CD14-positive monocyte (primary cell): Measurements from ENCODE around the gene KCTD16. TPM values are rescaled to one million over a fixed set of nuclear protein-coding genes. Genes with fewer than 3 reads are reported as not detected.

Source experiments
- DNase-seq, 3 donors: peaks; one replicate each; pipeline ENCODE4 v3.0.0-alpha.2; 2011 to 2022
- H2AFZ ChIP-seq: 2 replicates; pipeline ENCODE4 v1.6.0; 2012; ENCODE audit warnings: mild to moderate bottlenecking, low read depth, low read length, inconsistent platforms; ENCODE audit not compliant: insufficient read depth, poor library complexity, severe bottlenecking
- H3K27ac ChIP-seq, 2 donors: 1 replicate in 1 of 2; 2 replicates in 1 of 2; pipeline ENCODE4 v1.5.1; 2012 to 2013; ENCODE audit warnings: low read length in 2 of 2, control low read depth in 1 of 2, inconsistent platforms in 1 of 2, low read depth in 1 of 2, mild to moderate bottlenecking in 1 of 2
- H3K27me3 ChIP-seq, 2 donors: one replicate each; pipeline versions ENCODE4 v1.6.0 to v1.6.1; 2011 to 2013; ENCODE audit warnings: low read length in 2 of 2; ENCODE audit not compliant: control insufficient read depth in 2 of 2, insufficient read depth in 2 of 2
- H3K36me3 ChIP-seq, 2 donors: replicated peaks in 1 of 2; 1 replicate in 1 of 2; 2 replicates in 1 of 2; pipeline versions ENCODE4 v1.5.1 to v1.6.1; 2012 to 2013; ENCODE audit warnings: low read length in 2 of 2, control low read depth in 1 of 2, inconsistent platforms in 1 of 2, mild to moderate bottlenecking in 1 of 2; ENCODE audit not compliant: insufficient read depth in 2 of 2, control insufficient read depth in 1 of 2
- H3K4me1 ChIP-seq, 2 donors: 1 replicate in 1 of 2; 2 replicates in 1 of 2; pipeline versions ENCODE4 v1.5.1 to v1.6.1; 2012 to 2013; ENCODE audit warnings: low read length in 2 of 2, control low read depth in 1 of 2, inconsistent platforms in 1 of 2, mild to moderate bottlenecking in 1 of 2, moderate library complexity in 1 of 2; ENCODE audit not compliant: insufficient read depth in 2 of 2, control insufficient read depth in 1 of 2
- H3K4me2 ChIP-seq: replicated peaks from 2 replicates; pipeline ENCODE3; 2012; ENCODE audit warnings: low read length, moderate library complexity, mild to moderate bottlenecking; ENCODE audit not compliant: poor library complexity, severe bottlenecking; ENCODE audit errors: extremely low read depth
- H3K4me3 ChIP-seq, 3 experiments: fragments of 200-600 bp in 1 of 3; sonication (generic) in 1 of 3; replicated peaks in 1 of 3; 1 replicate in 2 of 3; 2 replicates in 1 of 3; pipeline ENCODE4 v1.5.1; 2011 to 2013; ENCODE audit warnings: low read length in 3 of 3, mild to moderate bottlenecking in 3 of 3, control low read depth in 2 of 3, low read depth in 2 of 3, inconsistent platforms in 1 of 3, moderate library complexity in 1 of 3
- H3K79me2 ChIP-seq: 2 replicates; pipeline ENCODE4 v1.6.0; 2012; ENCODE audit warnings: mild to moderate bottlenecking, control low read depth, inconsistent platforms, low read length, moderate library complexity; ENCODE audit not compliant: insufficient read depth
- H3K9ac ChIP-seq: 2 replicates; pipeline ENCODE4 v1.6.0; 2017; ENCODE audit warnings: low read length, mild to moderate bottlenecking; ENCODE audit not compliant: insufficient read depth, poor library complexity, severe bottlenecking
- H3K9me3 ChIP-seq, 2 donors: replicated peaks in 1 of 2; 1 replicate in 1 of 2; 2 replicates in 1 of 2; pipeline versions ENCODE4 v1.5.1 to v1.6.1; 2012 to 2013; ENCODE audit warnings: low read length in 2 of 2, control low read depth in 1 of 2; ENCODE audit not compliant: control insufficient read depth in 1 of 2, insufficient read depth in 1 of 2
- H4K20me1 ChIP-seq: 2 replicates; pipeline ENCODE4 v1.6.0; 2012; ENCODE audit warnings: mild to moderate bottlenecking, low read length, control low read depth, moderate library complexity; ENCODE audit not compliant: insufficient read depth
- H3K27ac Mint-ChIP-seq, 7 donors: one replicate each; pipeline ENCODE4 v1.8.0; 2020; ENCODE audit warnings: mild to moderate bottlenecking in 7 of 7, mixed read lengths in 7 of 7, moderate library complexity in 6 of 7, inconsistent platforms in 2 of 7
- H3K27me3 Mint-ChIP-seq, 3 donors: one replicate each; pipeline ENCODE4 v1.8.0; 2021 to 2022; ENCODE audit warnings: low read depth in 3 of 3, mild to moderate bottlenecking in 3 of 3, mixed read lengths in 3 of 3, moderate library complexity in 3 of 3, inconsistent platforms in 1 of 3
- H3K36me3 Mint-ChIP-seq, 2 donors: one replicate each; pipeline ENCODE4 v1.8.0; 2020; ENCODE audit warnings: mixed read lengths in 2 of 2, inconsistent platforms in 1 of 2, mild to moderate bottlenecking in 1 of 2
- H3K4me1 Mint-ChIP-seq: one replicate; pipeline ENCODE4 v1.8.0; 2020; ENCODE audit warnings: mild to moderate bottlenecking, mixed read lengths
- H3K4me3 Mint-ChIP-seq, 2 donors: one replicate each; pipeline ENCODE4 v1.8.0; 2020; ENCODE audit warnings: mild to moderate bottlenecking in 2 of 2, mixed read lengths in 2 of 2, moderate library complexity in 1 of 2
- H3K9me3 Mint-ChIP-seq, 7 donors: one replicate each; pipeline ENCODE4 v1.8.0; 2020 to 2022; ENCODE audit warnings: mixed read lengths in 7 of 7, mild to moderate bottlenecking in 6 of 7, moderate library complexity in 6 of 7, inconsistent platforms in 2 of 7
- CTCF ChIP-seq: fragments of 200-600 bp; IDR thresholded peaks from one replicate; pipeline ENCODE4 v1.8.0; 2022; ENCODE audit warnings: antibody characterized with exemption, mild to moderate bottlenecking
- WGBS: methylation state at CpG from one replicate; pipeline ENCODE4 v1.1.5; 2013; ENCODE audit warnings: missing lambda C conversion rate; ENCODE audit not compliant: insufficient coverage; 5-methylcytosine and 5-hydroxymethylcytosine counted together
- intact Hi-C, 2 donors: fragments of 100-400 bp; cut with micrococcal nuclease; formaldehyde crosslinking; loops; one replicate each; pipeline versions ENCODE4 v1.15.0 to v1.15.1; 2023
- polyA plus RNA-seq, 3 donors: library from polyadenylated mRNA; depleted of rRNA in 1 of 3; unstranded in 2 of 3; stranded (reverse) in 1 of 3; fragments of 300-500 nt in 2 of 3; fragments of >200 nt in 1 of 3; fragmentation: Illumina TruSeq in 2 of 3; gene quantifications; 1 replicate in 2 of 3; 2 replicates in 1 of 3; pipeline ENCODE4 v1.2.3, GENCODE V29; 2012 to 2021

The KCTD16 gene
- polyA plus RNA-seq, 3 donors: not detected

GRCh38 chr5:144173766-144174165, 3.1 kb downstream of the KCTD16 start:
- TF ChIP-seq CTCF: no peak
- Histone ChIP-seq H3K27ac (no peak overlapping the region), H3K4me1 (peaks cover 12 to 15% of the 10 kb centered on the region in 2 donors), H3K9me3 (no peaks in the 10 kb centered on the region), H3K27me3 (peaks cover 12 to 17% of the 10 kb centered on the region in 2 donors), H3K9ac (no peak overlapping the region), H3K79me2 (peaks cover 17% of the 10 kb centered on the region), H4K20me1 (no peaks in the 10 kb centered on the region), H3K4me3 (no peak overlapping the region), H2AFZ (no peak overlapping the region), H3K4me2 (no peak overlapping the region), H3K36me3 (peaks cover under 1 to 1% of the 10 kb centered on the region in 2 donors)
- H3K4me3 Mint-ChIP-seq: no peak overlapping the region
- DNase-seq: no peak
- H3K27ac Mint-ChIP-seq: no peak overlapping the region
- no peaks in the 10 kb centered on the region for H3K9me3 Mint-ChIP-seq
- H3K4me1 Mint-ChIP-seq: peaks cover 16% of the 10 kb centered on the region
- no CpG with 5 or more reads among the region's 3 CpGs for WGBS
- H3K27me3 Mint-ChIP-seq: peaks cover 6 to 21% (median 13%) of the 10 kb centered on the region in 3 donors
- intact Hi-C loops: no loop called here
- H3K36me3 Mint-ChIP-seq: peaks cover under 1% of the 10 kb centered on the region in 2 donors

DNA sequence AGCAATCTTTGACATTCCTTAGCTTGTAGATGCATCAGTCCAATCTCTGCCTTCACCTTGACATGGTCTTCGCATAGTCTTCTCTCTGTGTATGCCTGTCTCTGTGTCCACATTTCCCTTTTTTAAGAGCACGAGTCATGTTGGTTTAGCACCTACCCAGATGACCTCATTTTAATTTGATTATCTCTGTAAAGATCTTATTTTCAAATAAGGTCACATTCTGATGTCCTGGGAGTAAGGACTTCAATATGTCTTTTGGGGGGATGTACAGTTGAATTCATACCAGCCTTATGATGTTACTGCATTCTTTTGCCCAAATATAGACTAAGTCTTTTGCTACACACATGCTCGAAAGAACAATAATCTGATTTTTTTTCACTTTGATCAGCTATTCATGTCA, 6.9 kb downstream of the KCTD16 start:
- intact Hi-C loops: no loop called here
- no peaks in the 10 kb centered on the region for H3K79me2 ChIP-seq
- no peak overlapping the region for H2AFZ ChIP-seq
- peaks cover 12% of the 10 kb centered on the region in 2 donors for H3K27me3 ChIP-seq
- H3K27ac ChIP-seq: no peak overlapping the region
- peaks cover 7 to 20% (median 12%) of the 10 kb centered on the region in 3 donors for H3K27me3 Mint-ChIP-seq
- no peak for TF ChIP-seq CTCF
- no peaks in the 10 kb centered on the region for H3K9me3 ChIP-seq
- H3K36me3 ChIP-seq: no peaks in the 10 kb centered on the region
- H4K20me1 ChIP-seq: no peaks in the 10 kb centered on the region
- no peak overlapping the region for H3K27ac Mint-ChIP-seq
- H3K4me3 ChIP-seq: no peak overlapping the region
- no peak overlapping the region for H3K4me3 Mint-ChIP-seq
- H3K4me1 ChIP-seq: no peaks in the 10 kb centered on the region
- no peak overlapping the region for H3K4me2 ChIP-seq
- H3K4me1 Mint-ChIP-seq: no peaks in the 10 kb centered on the region
- DNase-seq: no peak
- H3K9me3 Mint-ChIP-seq: peaks cover 0 to 2% (median 0%) of the 10 kb centered on the region in 7 donors
- no peaks in the 10 kb centered on the region for H3K36me3 Mint-ChIP-seq
- no peak overlapping the region for H3K9ac ChIP-seq
- WGBS: 83% methylated on average over 2 of the region's 3 CpGs
